Suprapubic skin (tissue), 4 donors: ENCODE results near the gene NFILZ. TPM values are rescaled to one million over a fixed set of nuclear protein-coding genes. Genes with fewer than 3 reads are reported as not detected.

Source experiments
- DNase-seq, 2 donors: peaks; one replicate each; pipeline ENCODE4 v3.0.0-alpha.2; 2019; ENCODE audit warnings: low spot score in 2 of 2
- H3K27ac ChIP-seq: fragments of 200-600 bp; sonication (generic); one replicate; pipeline ENCODE4 v1.5.1; 2019
- H3K27me3 ChIP-seq: fragments of 200-600 bp; sonication (generic); one replicate; pipeline ENCODE4 v1.5.1; 2019
- H3K36me3 ChIP-seq: fragments of 200-600 bp; sonication (generic); one replicate; pipeline ENCODE4 v1.5.1; 2019
- H3K4me1 ChIP-seq: fragments of 200-600 bp; sonication (generic); one replicate; pipeline ENCODE4 v1.5.1; 2019
- H3K4me3 ChIP-seq: fragments of 200-600 bp; sonication (generic); one replicate; pipeline ENCODE4 v1.5.1; 2019; ENCODE audit warnings: mild to moderate bottlenecking
- H3K9me3 ChIP-seq: fragments of 200-600 bp; sonication (generic); one replicate; pipeline ENCODE4 v1.5.1; 2019
- CTCF ChIP-seq, 2 donors: fragments of 200-600 bp in 1 of 2; fragments of 450-650 bp in 1 of 2; sonication (generic) in 1 of 2; IDR thresholded peaks; one replicate each; pipeline ENCODE4 v1.5.1; 2016 to 2019; ENCODE audit warnings: antibody characterized with exemption in 2 of 2, mild to moderate bottlenecking in 1 of 2, moderate library complexity in 1 of 2
- EP300 ChIP-seq: sonication (generic); formaldehyde crosslinking; IDR thresholded peaks from one replicate; pipeline ENCODE4 v1.6.1; 2017; ENCODE audit warnings: antibody characterized with exemption
- POLR2A ChIP-seq, 2 donors: fragments of 450-650 bp; IDR thresholded peaks; one replicate each; pipeline ENCODE4 v1.6.1; 2017; ENCODE audit warnings: antibody characterized with exemption in 2 of 2, mild to moderate bottlenecking in 2 of 2, moderate library complexity in 2 of 2
- POLR2AphosphoS5 ChIP-seq, 3 donors: sonication (generic); formaldehyde crosslinking; IDR thresholded peaks; one replicate each; pipeline ENCODE4 v1.6.1; 2017; ENCODE audit warnings: antibody characterized with exemption in 3 of 3
- WGBS: methylation state at CpG from one replicate; pipeline ENCODE4 v1.1.5; 2018; 5-methylcytosine and 5-hydroxymethylcytosine counted together
- total RNA-seq, 4 donors: library from RNA; depleted of rRNA; stranded (reverse); fragments of >200 nt; gene quantifications; one replicate each; pipeline ENCODE4 v1.1.0, GENCODE V29; 2016

Gene NFILZ
- total RNA-seq, 4 donors from 2014 or later = not detected

- DNase-seq = no peak
- Histone ChIP-seq H3K9me3 (peaks cover 4% of the 10 kb centered on the region), H3K27ac (no peak overlapping the region), H3K27me3 (peaks cover 8% of the 10 kb centered on the region), H3K36me3 (no peaks in the 10 kb centered on the region), H3K4me1 (peaks cover 10% of the 10 kb centered on the region), H3K4me3 (no peak overlapping the region)
- TF ChIP-seq CTCF (IDR thresholded peaks at IDR 0.05) (peak; percentile 34 to 41), EP300 (no peak)
- 32% methylated on average over 3 of the region's 4 CpGs for WGBS
Observed at GRCh38 chr19:8641908-8642547, 11.6 kb downstream of the NFILZ start.

GRCh38 chr19:8642561-8642960 is 12.1 kb downstream of the NFILZ start:
- Histone ChIP-seq H3K4me3 (no peak overlapping the region), H3K27ac (no peak overlapping the region), H3K9me3 (peaks cover 4% of the 10 kb centered on the region), H3K27me3 (peaks cover 8% of the 10 kb centered on the region), H3K4me1 (peaks cover 10% of the 10 kb centered on the region), H3K36me3 (no peaks in the 10 kb centered on the region)
- 77% methylated on average over 5 of the region's 5 CpGs for WGBS
- TF ChIP-seq POLR2A (IDR thresholded peaks at IDR 0.05) = no peak
- TF ChIP-seq POLR2AphosphoS5 (IDR thresholded peaks at IDR 0.05) = no peak
- TF ChIP-seq CTCF (IDR thresholded peaks at IDR 0.05) = no peak
- no peak for TF ChIP-seq EP300
- no peak for DNase-seq

- H3K4me1 ChIP-seq = peaks cover 10% of the 10 kb centered on the region
- H3K36me3 ChIP-seq = no peaks in the 10 kb centered on the region
- H3K9me3 ChIP-seq = peaks cover 4% of the 10 kb centered on the region
- H3K27me3 ChIP-seq = peaks cover 8% of the 10 kb centered on the region
- H3K27ac ChIP-seq = no peak overlapping the region
- DNase-seq = no peak
- WGBS = 74% methylated on average over 7 of the region's 7 CpGs
- TF ChIP-seq POLR2A (IDR thresholded peaks at IDR 0.05) (no peak), EP300 (no peak), POLR2AphosphoS5 (IDR thresholded peaks at IDR 0.05) (no peak), CTCF (IDR thresholded peaks at IDR 0.05) (no peak)
- no peak overlapping the region for H3K4me3 ChIP-seq
Observed at GRCh38 chr19:8643860-8644653, 13.6 kb downstream of the NFILZ start.

- DNase-seq = no peak
- WGBS = 78% methylated on average over 6 of the region's 6 CpGs
- Histone ChIP-seq H3K27me3 (peaks cover 11% of the 10 kb centered on the region), H3K36me3 (no peaks in the 10 kb centered on the region), H3K4me1 (no peaks in the 10 kb centered on the region), H3K9me3 (no peaks in the 10 kb centered on the region), H3K27ac (no peak overlapping the region), H3K4me3 (no peak overlapping the region)
- TF ChIP-seq CTCF (IDR thresholded peaks at IDR 0.05) (no peak), POLR2AphosphoS5 (IDR thresholded peaks at IDR 0.05) (no peak), EP300 (no peak), POLR2A (IDR thresholded peaks at IDR 0.05) (no peak)
Observed at GRCh38 chr19:8648240-8648639, 17.8 kb downstream of the NFILZ start.

- H3K4me3 ChIP-seq = peak overlapping the region; percentile 23
- no peaks in the 10 kb centered on the region for H3K9me3 ChIP-seq
- no peak overlapping the region for H3K27ac ChIP-seq
- TF ChIP-seq POLR2AphosphoS5 (IDR thresholded peaks at IDR 0.05) = no peak
- TF ChIP-seq CTCF (IDR thresholded peaks at IDR 0.05) = peak; percentile 81 to 97
- no peaks in the 10 kb centered on the region for H3K36me3 ChIP-seq
- peaks cover 5% of the 10 kb centered on the region for H3K4me1 ChIP-seq
- WGBS = 4% methylated on average over 15 of the region's 15 CpGs
- no peak for DNase-seq
- peaks cover 21% of the 10 kb centered on the region for H3K27me3 ChIP-seq
Observed at GRCh38 chr19:8654591-8655339, 24.3 kb downstream of the NFILZ start.
